ENCODE results near the gene TAMALIN.

TAMALIN gene

DNA sequence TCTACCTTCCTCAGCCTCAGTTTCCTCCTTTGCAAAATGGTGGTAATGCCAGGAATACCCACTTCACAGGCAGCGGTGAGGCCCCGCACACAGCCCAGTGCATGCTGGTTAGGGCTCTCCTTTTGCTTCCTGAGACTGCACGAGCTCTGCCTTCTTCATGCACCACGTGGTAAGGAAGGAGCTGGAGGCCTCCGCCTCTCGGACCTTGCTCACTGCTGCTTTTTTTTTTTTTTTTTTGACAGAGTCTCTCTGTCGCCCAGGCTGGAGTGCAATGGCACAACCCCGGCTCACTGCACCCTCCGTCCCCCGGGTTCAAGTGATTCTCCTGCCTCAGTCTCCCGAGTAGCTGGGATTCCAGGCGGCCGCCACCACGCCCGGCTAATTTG is 18.1 kb downstream of the TAMALIN start:
- H3K27me3 ChIP-seq (ENCODE audit: insufficient read depth, low read depth, severe bottlenecking) = no peaks in the 10 kb centered on the region
- no peak overlapping the region for H3K27ac ChIP-seq
- no peak overlapping the region for H3K4me3 ChIP-seq (ENCODE audit: low read depth, low read length)
- no peaks in the 10 kb centered on the region for H3K36me3 ChIP-seq
- H3K9me3 ChIP-seq (ENCODE audit: severe bottlenecking) = no peaks in the 10 kb centered on the region
- TF ChIP-seq, protein P1, sequence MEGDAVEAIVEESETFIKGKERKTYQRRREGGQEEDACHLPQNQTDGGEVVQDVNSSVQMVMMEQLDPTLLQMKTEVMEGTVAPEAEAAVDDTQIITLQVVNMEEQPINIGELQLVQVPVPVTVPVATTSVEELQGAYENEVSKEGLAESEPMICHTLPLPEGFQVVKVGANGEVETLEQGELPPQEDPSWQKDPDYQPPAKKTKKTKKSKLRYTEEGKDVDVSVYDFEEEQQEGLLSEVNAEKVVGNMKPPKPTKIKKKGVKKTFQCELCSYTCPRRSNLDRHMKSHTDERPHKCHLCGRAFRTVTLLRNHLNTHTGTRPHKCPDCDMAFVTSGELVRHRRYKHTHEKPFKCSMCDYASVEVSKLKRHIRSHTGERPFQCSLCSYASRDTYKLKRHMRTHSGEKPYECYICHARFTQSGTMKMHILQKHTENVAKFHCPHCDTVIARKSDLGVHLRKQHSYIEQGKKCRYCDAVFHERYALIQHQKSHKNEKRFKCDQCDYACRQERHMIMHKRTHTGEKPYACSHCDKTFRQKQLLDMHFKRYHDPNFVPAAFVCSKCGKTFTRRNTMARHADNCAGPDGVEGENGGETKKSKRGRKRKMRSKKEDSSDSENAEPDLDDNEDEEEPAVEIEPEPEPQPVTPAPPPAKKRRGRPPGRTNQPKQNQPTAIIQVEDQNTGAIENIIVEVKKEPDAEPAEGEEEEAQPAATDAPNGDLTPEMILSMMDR (IDR thresholded peaks at IDR 0.05; ENCODE audit: low read depth, low read length) = no peak
- no peak for DNase-seq

DNA sequence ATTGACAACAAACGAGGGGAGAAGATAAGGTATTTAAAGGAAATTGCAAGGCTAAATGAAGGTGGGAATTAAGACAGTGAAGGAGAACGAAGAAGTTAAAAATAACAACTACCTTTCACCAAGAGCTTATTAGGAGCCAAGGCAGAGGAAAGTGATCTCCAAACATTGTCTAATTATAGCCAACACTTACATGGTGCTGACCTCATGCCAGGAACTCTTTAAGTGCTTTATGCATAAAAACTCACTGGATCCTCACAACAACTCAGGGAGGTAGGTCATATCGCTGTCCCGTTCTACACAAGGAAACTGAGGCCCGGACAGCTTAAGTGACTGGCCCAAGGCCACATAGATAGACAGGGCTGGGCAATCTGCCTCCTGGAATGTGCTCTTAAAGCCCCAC is 19.5 kb downstream of the TAMALIN start:
- no peak overlapping the region for H3K27ac ChIP-seq
- H3K27me3 ChIP-seq (ENCODE audit: insufficient read depth, low read depth, severe bottlenecking) = no peaks in the 10 kb centered on the region
- no peaks in the 10 kb centered on the region for H3K36me3 ChIP-seq
- no peak overlapping the region for H3K4me3 ChIP-seq (ENCODE audit: low read depth, low read length)
- no peak for DNase-seq
- TF ChIP-seq, protein P1 (IDR thresholded peaks at IDR 0.05; ENCODE audit: low read depth, low read length) = no peak
- no peaks in the 10 kb centered on the region for H3K9me3 ChIP-seq (ENCODE audit: severe bottlenecking)

DNA sequence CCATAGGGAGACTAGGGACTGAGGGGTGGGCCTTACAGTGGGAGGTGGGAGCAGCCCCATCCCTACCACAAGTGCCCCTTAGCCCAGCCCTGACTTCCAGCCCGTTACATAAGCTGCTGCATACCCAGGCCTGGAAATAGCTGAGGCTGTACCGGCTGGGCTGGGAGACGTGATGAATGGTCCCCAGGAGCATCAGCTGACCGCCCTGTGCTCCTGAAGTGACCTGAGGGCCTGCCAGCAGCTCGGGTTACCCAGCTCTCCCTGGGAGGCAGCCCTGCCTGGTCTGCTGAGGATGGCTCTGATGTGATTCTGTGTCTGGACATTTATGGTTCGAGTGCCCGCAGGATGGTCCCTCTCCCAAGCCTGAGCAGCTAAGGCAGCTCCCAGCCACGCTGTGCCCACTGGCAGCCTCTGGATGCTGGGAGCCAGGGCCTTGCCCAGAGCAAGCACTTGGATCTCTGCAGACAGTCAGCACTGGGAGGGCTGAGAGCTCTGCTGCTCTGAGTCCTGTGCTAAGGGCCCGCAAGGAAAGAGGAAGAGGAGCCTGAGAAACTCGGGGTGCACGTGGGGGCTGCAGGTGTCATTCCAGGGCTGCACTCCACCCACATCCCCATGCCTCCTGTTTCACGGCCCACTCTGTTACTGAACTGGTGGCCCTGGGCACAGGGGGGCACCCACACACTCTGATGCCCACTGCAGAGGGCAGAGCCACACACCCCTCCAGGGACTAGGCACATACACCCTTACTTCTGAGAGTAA is 20.5 kb downstream of the TAMALIN start:
- TF ChIP-seq, protein P1 (IDR thresholded peaks at IDR 0.05; ENCODE audit: low read depth, low read length) = no peak
- Histone ChIP-seq H3K4me3 (ENCODE audit: low read depth, low read length) (no peak overlapping the region), H3K36me3 (no peaks in the 10 kb centered on the region), H3K27ac (no peak overlapping the region), H3K9me3 (ENCODE audit: severe bottlenecking) (no peaks in the 10 kb centered on the region), H3K27me3 (ENCODE audit: insufficient read depth, low read depth, severe bottlenecking) (no peaks in the 10 kb centered on the region)
- no peak for DNase-seq

DNA sequence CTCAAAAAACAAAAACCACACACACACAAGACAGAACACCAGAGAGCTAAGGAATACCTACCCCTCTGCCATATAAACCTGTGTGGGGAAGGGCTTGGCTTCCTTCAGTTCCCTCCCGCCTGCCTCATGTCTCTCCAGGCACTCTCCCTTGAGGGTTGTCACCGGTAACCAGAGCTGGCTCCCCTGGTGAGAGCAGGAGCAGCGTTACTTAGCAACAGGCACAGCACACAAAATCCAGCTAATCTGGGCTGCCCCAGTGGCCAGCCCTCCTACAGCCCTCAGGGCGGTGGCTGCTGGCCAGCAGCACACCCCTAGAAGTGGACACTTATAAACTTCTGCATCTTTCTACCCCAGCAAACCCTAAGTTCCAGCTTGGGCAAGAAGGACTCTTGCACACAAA is 22.9 kb downstream of the TAMALIN start:
- TF ChIP-seq, protein P1 (IDR thresholded peaks at IDR 0.05; ENCODE audit: low read depth, low read length) = no peak
- no peak overlapping the region for H3K4me3 ChIP-seq (ENCODE audit: low read depth, low read length)
- DNase-seq = peak; percentile 84
- no peak overlapping the region for H3K27ac ChIP-seq
- H3K27me3 ChIP-seq (ENCODE audit: insufficient read depth, low read depth, severe bottlenecking) = no peaks in the 10 kb centered on the region
- H3K36me3 ChIP-seq = no peaks in the 10 kb centered on the region
- H3K9me3 ChIP-seq (ENCODE audit: severe bottlenecking) = no peaks in the 10 kb centered on the region

DNA sequence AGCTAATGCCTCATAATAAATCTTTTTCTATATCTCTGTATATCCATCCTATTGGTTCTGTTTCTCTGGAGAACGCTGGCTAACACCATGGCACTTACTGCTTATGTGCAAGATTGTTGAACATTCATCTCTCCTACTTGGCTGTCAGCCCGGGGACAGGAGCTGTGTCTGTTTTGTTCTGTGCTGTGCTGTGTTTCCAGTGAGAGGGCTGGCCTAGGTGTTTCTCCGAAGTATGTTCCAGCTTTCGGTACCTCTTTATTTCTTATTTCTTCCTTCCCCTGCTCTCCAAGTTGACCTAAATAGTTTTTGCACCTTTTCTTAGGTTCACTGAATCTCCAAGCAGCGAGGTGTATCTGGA is 25.7 kb downstream of the TAMALIN start:
- TF ChIP-seq, protein P1 (IDR thresholded peaks at IDR 0.05; ENCODE audit: low read depth, low read length) = no peak
- Histone ChIP-seq H3K9me3 (ENCODE audit: severe bottlenecking) (no peaks in the 10 kb centered on the region), H3K27ac (no peak overlapping the region; the same call in 1 of the 2 replicates), H3K27me3 (ENCODE audit: insufficient read depth, low read depth, severe bottlenecking) (no peaks in the 10 kb centered on the region), H3K4me3 (ENCODE audit: low read depth, low read length) (peak overlapping the region; percentile 54), H3K36me3 (no peaks in the 10 kb centered on the region)
- DNase-seq = no peak
